Esophagus (tissue), 2 donors: ENCODE measurements around the gene MYEF2. TPM values are rescaled to one million over a fixed set of nuclear protein-coding genes. Genes with fewer than 3 reads are reported as not detected.

Source experiments
- H3K27ac ChIP-seq, 2 donors: one replicate each; pipeline ENCODE4 v1.5.1; 2013; ENCODE audit warnings: low read depth in 2 of 2, mild to moderate bottlenecking in 2 of 2, inconsistent platforms in 1 of 2, low read length in 1 of 2, moderate library complexity in 1 of 2
- H3K27me3 ChIP-seq, 2 donors: one replicate each; pipeline ENCODE4 v1.6.1; 2013; ENCODE audit warnings: low read length in 2 of 2, control low read depth in 1 of 2, mild to moderate bottlenecking in 1 of 2; ENCODE audit not compliant: insufficient read depth in 2 of 2, control insufficient read depth in 1 of 2
- H3K36me3 ChIP-seq, 2 donors: one replicate each; pipeline ENCODE4 v1.6.1; 2013; ENCODE audit warnings: low read length in 1 of 2; ENCODE audit not compliant: control insufficient read depth in 2 of 2, insufficient read depth in 2 of 2
- H3K4me1 ChIP-seq, 2 donors: one replicate each; pipeline ENCODE4 v1.6.1; 2013; ENCODE audit warnings: low read length in 1 of 2; ENCODE audit not compliant: control insufficient read depth in 2 of 2, insufficient read depth in 2 of 2
- H3K4me3 ChIP-seq, 2 donors: one replicate each; pipeline ENCODE4 v1.5.1; 2013; ENCODE audit warnings: low read length in 2 of 2, mild to moderate bottlenecking in 2 of 2, low read depth in 1 of 2, moderate library complexity in 1 of 2
- H3K9me3 ChIP-seq, 2 donors: one replicate each; pipeline ENCODE4 v1.6.1; 2013; ENCODE audit warnings: mild to moderate bottlenecking in 2 of 2, low read depth in 1 of 2, low read length in 1 of 2, moderate library complexity in 1 of 2; ENCODE audit not compliant: control insufficient read depth in 2 of 2, insufficient read depth in 1 of 2
- WGBS, 2 donors: extraction: QIAGEN DNeasy Blood & Tissue Kit; methylation state at CpG; one replicate each; pipeline ENCODE4 v1.1.7; 2013; 5-methylcytosine and 5-hydroxymethylcytosine counted together
- polyA plus RNA-seq, 2 donors: library from polyadenylated mRNA; stranded (reverse); fragments of 200-250 nt; gene quantifications; one replicate each; pipeline ENCODE4 v1.2.3, GENCODE V29; 2013
- donor health status: healthy with polysubstance abuse.
- donor health status: Bipolar disorder and iron deficiency.

Gene MYEF2
- polyA plus RNA-seq, 2 donors: 1.7 to 1.9 TPM

GRCh38 chr15:48121849-48122248 lies 56.2 kb downstream of the MYEF2 start:
- no peaks in the 10 kb centered on the region for H3K27me3 ChIP-seq
- no peaks in the 10 kb centered on the region for H3K9me3 ChIP-seq
- H3K36me3 ChIP-seq: no peaks in the 10 kb centered on the region
- no peak overlapping the region for H3K27ac ChIP-seq
- WGBS, 2 donors: 79 to 83% methylated on average over 8 of the region's 8 CpGs
- H3K4me1 ChIP-seq: no peaks in the 10 kb centered on the region
- H3K4me3 ChIP-seq: no peak overlapping the region

GRCh38 chr15:48120745-48121144 lies 57.4 kb downstream of the MYEF2 start, which contains the start of gene SLC24A5:
SLC24A5 (plus strand) TSS chr15:48120990; CDS start chr15:48121045, 55 bp downstream.
- H3K36me3 ChIP-seq: no peaks in the 10 kb centered on the region
- no peaks in the 10 kb centered on the region for H3K27me3 ChIP-seq
- no peaks in the 10 kb centered on the region for H3K4me1 ChIP-seq
- H3K27ac ChIP-seq: no peak within 1 kb of the TSS
- 75 to 81% methylated on average over 6 of the region's 6 CpGs for WGBS, 2 donors
- H3K4me3 ChIP-seq: no peak within 1 kb of the TSS
- H3K9me3 ChIP-seq: no peaks in the 10 kb centered on the region

- Histone ChIP-seq H3K4me3 (no peak overlapping the region), H3K4me1 (no peaks in the 10 kb centered on the region), H3K27ac (no peak overlapping the region), H3K27me3 (no peaks in the 10 kb centered on the region), H3K9me3 (no peaks in the 10 kb centered on the region), H3K36me3 (no peaks in the 10 kb centered on the region)
- WGBS, 2 donors: 64 to 75% methylated on average over 5 of the region's 5 CpGs
Measured at GRCh38 chr15:48119277-48119676, 58.8 kb downstream of the MYEF2 start.

- H3K36me3 ChIP-seq: no peaks in the 10 kb centered on the region
- no peaks in the 10 kb centered on the region for H3K27me3 ChIP-seq
- no peaks in the 10 kb centered on the region for H3K4me1 ChIP-seq
- no peak overlapping the region for H3K4me3 ChIP-seq
- H3K27ac ChIP-seq: no peak overlapping the region
- no peaks in the 10 kb centered on the region for H3K9me3 ChIP-seq
- 34 to 43% methylated on average over 6 of the region's 6 CpGs for WGBS, 2 donors
Measured at GRCh38 chr15:48112242-48112641, 65.9 kb downstream of the MYEF2 start.

- Histone ChIP-seq H3K9me3 (no peaks in the 10 kb centered on the region), H3K36me3 (no peaks in the 10 kb centered on the region), H3K27me3 (no peaks in the 10 kb centered on the region), H3K4me3 (no peak overlapping the region), H3K27ac (no peak overlapping the region), H3K4me1 (no peaks in the 10 kb centered on the region)
- WGBS, 2 donors: 69 to 70% methylated on average over 5 of the region's 5 CpGs
Measured at GRCh38 chr15:48109856-48110531, 68.1 kb downstream of the MYEF2 start.

- Histone ChIP-seq H3K36me3 (no peaks in the 10 kb centered on the region), H3K4me1 (no peaks in the 10 kb centered on the region), H3K27ac (no peak overlapping the region), H3K27me3 (no peaks in the 10 kb centered on the region), H3K4me3 (no peak overlapping the region), H3K9me3 (no peaks in the 10 kb centered on the region)
- WGBS, 2 donors: 93 to 95% methylated on average over 4 of the region's 4 CpGs
Measured at GRCh38 chr15:48109212-48109611, 68.9 kb downstream of the MYEF2 start.

GRCh38 chr15:48105936-48106335 lies 72.2 kb downstream of the MYEF2 start:
- no peaks in the 10 kb centered on the region for H3K9me3 ChIP-seq
- H3K27me3 ChIP-seq: no peaks in the 10 kb centered on the region
- 47 to 52% methylated on average over 2 of the region's 2 CpGs for WGBS, 2 donors
- no peak overlapping the region for H3K4me3 ChIP-seq
- no peaks in the 10 kb centered on the region for H3K36me3 ChIP-seq
- no peak overlapping the region for H3K27ac ChIP-seq
- no peaks in the 10 kb centered on the region for H3K4me1 ChIP-seq

GRCh38 chr15:48103647-48104046 lies 74.4 kb downstream of the MYEF2 start:
- H3K27ac ChIP-seq: no peak overlapping the region
- no peaks in the 10 kb centered on the region for H3K9me3 ChIP-seq
- no peak overlapping the region for H3K4me3 ChIP-seq
- H3K4me1 ChIP-seq: no peaks in the 10 kb centered on the region
- H3K27me3 ChIP-seq: no peaks in the 10 kb centered on the region
- no peaks in the 10 kb centered on the region for H3K36me3 ChIP-seq
- 64 to 79% methylated on average over 5 of the region's 5 CpGs for WGBS, 2 donors

- whole genome bisulfite sequencing, 2 donors: 76 to 84% methylated on average over 6 of the region's 6 CpGs
Measured at GRCh38 chr15:48102167-48102566, 75.9 kb downstream of the MYEF2 start.

GRCh38 chr15:48101376-48101961 lies 76.6 kb downstream of the MYEF2 start:
- 75 to 79% methylated on average over 6 of the region's 6 CpGs for WGBS, 2 donors
- no peak overlapping the region for H3K27ac ChIP-seq
- no peaks in the 10 kb centered on the region for H3K27me3 ChIP-seq
- no peaks in the 10 kb centered on the region for H3K36me3 ChIP-seq
- no peaks in the 10 kb centered on the region for H3K9me3 ChIP-seq
- H3K4me1 ChIP-seq: no peaks in the 10 kb centered on the region
- no peak overlapping the region for H3K4me3 ChIP-seq

More at GRCh38 chr15:48102167-48102566, 75.9 kb downstream of the MYEF2 start:
- H3K36me3 ChIP-seq: no peaks in the 10 kb centered on the region
- H3K9me3 ChIP-seq: no peaks in the 10 kb centered on the region
- no peak overlapping the region for H3K4me3 ChIP-seq
- no peak overlapping the region for H3K27ac ChIP-seq
- no peaks in the 10 kb centered on the region for H3K27me3 ChIP-seq
- H3K4me1 ChIP-seq: no peaks in the 10 kb centered on the region
